DMS53 (cell line): ENCODE results near the gene NFKBIB.
"Not testable (repeated sequence)": the region's sequence is repeated elsewhere in the genome, so short reads cannot be mapped to it uniquely, and the experiment has no call there.

Source experiments
- DNase-seq: peaks from one replicate; lab custom pipeline; 2025; lab: John Stamatoyannopoulos, UW

The NFKBIB gene

GRCh38 chr19:38928391-38929001, 28.7 kb downstream of the NFKBIB start:
- no peak for DNase-seq

GRCh38 chr19:38929929-38930775, 30.4 kb downstream of the NFKBIB start, which contains the start of gene SARS2:
SARS2 (minus strand) TSS chr19:38930763; CDS start chr19:38930736, 27 bp downstream.
- peak; percentile 97 for DNase-seq

GRCh38 chr19:38930776-38931520, 31.2 kb downstream of the NFKBIB start, which contains the start of gene MRPS12:
MRPS12 (plus strand) TSS chr19:38930944; CDS start chr19:38931295, 351 bp downstream.
- peak; percentile 100 for DNase-seq

GRCh38 chr19:38931521-38931793, 31.7 kb downstream of the NFKBIB start:
- DNase-seq = no peak

GRCh38 chr19:38932425-38933179, 32.8 kb downstream of the NFKBIB start:
- DNase-seq = peak; percentile 35

- no peak for DNase-seq
Measured at GRCh38 chr19:38933544-38933943, 33.8 kb downstream of the NFKBIB start.

GRCh38 chr19:38939957-38940356, 40.2 kb downstream of the NFKBIB start:
- no peak for DNase-seq

GRCh38 chr19:38941466-38941865, 41.7 kb downstream of the NFKBIB start:
- DNase-seq = not testable (repeated sequence)

GRCh38 chr19:38941979-38942378, 42.2 kb downstream of the NFKBIB start:
- DNase-seq = no peak

GRCh38 chr19:38942471-38943181, 42.9 kb downstream of the NFKBIB start:
- no peak for DNase-seq

- DNase-seq = no peak
Measured at GRCh38 chr19:38944981-38945506, 45.3 kb downstream of the NFKBIB start.

- no peak for DNase-seq
Measured at GRCh38 chr19:38945562-38946228, 45.9 kb downstream of the NFKBIB start.

GRCh38 chr19:38946229-38947010, 46.7 kb downstream of the NFKBIB start:
- DNase-seq = no peak

- peak; percentile 90 for DNase-seq
Measured at GRCh38 chr19:38949580-38950367, 50.0 kb downstream of the NFKBIB start.

GRCh38 chr19:38951187-38951586, 51.4 kb downstream of the NFKBIB start:
- no peak for DNase-seq

- DNase-seq = peak; percentile 92
Measured at GRCh38 chr19:38952395-38953165, 52.8 kb downstream of the NFKBIB start.

GRCh38 chr19:38953677-38954076, 53.9 kb downstream of the NFKBIB start:
- no peak for DNase-seq

- DNase-seq = no peak
Measured at GRCh38 chr19:38956264-38956663, 56.5 kb downstream of the NFKBIB start.
